Thoracic aorta (tissue), 2 donors: ENCODE results near the gene TNS4. TPM values are rescaled to one million over a fixed set of nuclear protein-coding genes. Genes with fewer than 3 reads are reported as not detected.

Experiments
- ATAC-seq: fragments of 150-250 bp; one replicate; pipeline ENCODE4 v1.8.0; 2017; ENCODE audit warnings: low read depth; ENCODE audit not compliant: insufficient number of reproducible peaks, low FRiP score
- DNase-seq: peaks from one replicate; pipeline ENCODE4 v3.0.0-alpha.2; 2020; ENCODE audit warnings: low spot score
- H3K27ac ChIP-seq, 2 donors: fragments of 200-600 bp; sonication (generic); 1 replicate in 1 of 2; 2 replicates in 1 of 2; pipeline ENCODE4 v1.5.1; 2016; ENCODE audit warnings: mild to moderate bottlenecking in 2 of 2, moderate library complexity in 2 of 2
- H3K27me3 ChIP-seq: fragments of 200-600 bp; sonication (generic); replicated peaks from 2 replicates; pipeline ENCODE4 v1.6.0; 2016; ENCODE audit warnings: mild to moderate bottlenecking; ENCODE audit not compliant: insufficient read depth
- H3K36me3 ChIP-seq: fragments of 200-600 bp; sonication (generic); one replicate; pipeline ENCODE4 v1.5.1; 2016
- H3K4me1 ChIP-seq, 2 donors: fragments of 200-600 bp; sonication (generic); 1 replicate in 1 of 2; 2 replicates in 1 of 2; pipeline versions ENCODE4 v1.5.1 to v1.6.0; 2016; ENCODE audit warnings: low read depth in 2 of 2, mild to moderate bottlenecking in 1 of 2; ENCODE audit not compliant: control insufficient read depth in 1 of 2
- H3K4me3 ChIP-seq: fragments of 200-600 bp; sonication (generic); 2 replicates; pipeline ENCODE4 v1.5.1; 2016; ENCODE audit warnings: mild to moderate bottlenecking
- H3K9me3 ChIP-seq: fragments of 200-600 bp; sonication (generic); 2 replicates; pipeline ENCODE4 v1.5.1; 2016
- CTCF ChIP-seq: fragments of 200-600 bp; sonication (generic); IDR thresholded peaks from one replicate; pipeline ENCODE4 v1.5.1; 2019; ENCODE audit warnings: antibody characterized with exemption
- total RNA-seq, 2 donors: library from RNA; depleted of rRNA; stranded (reverse); fragments of >200 nt; gene quantifications; one replicate each; pipeline versions ENCODE4 v1.1.0 to v1.2.3, GENCODE V29; 2016

The TNS4 gene
- total RNA-seq, 2 donors from 2014 or later = 0.14 to 0.78 TPM

GRCh38 chr17:40535438-40535837 lies 34.0 kb upstream of the TNS4 start:
- no peaks in the 10 kb centered on the region for H3K9me3 ChIP-seq
- ATAC-seq (no peak), DNase-seq (no peak)
- H3K27me3 ChIP-seq = no peaks in the 10 kb centered on the region
- no peak overlapping the region for H3K27ac ChIP-seq
- no peak overlapping the region for H3K4me3 ChIP-seq
- H3K36me3 ChIP-seq = no peaks in the 10 kb centered on the region
- H3K4me1 ChIP-seq = peaks cover 0 to 41% of the 10 kb centered on the region in 2 donors
- TF ChIP-seq CTCF = no peak

- Histone ChIP-seq H3K36me3 (no peaks in the 10 kb centered on the region), H3K4me3 (no peak overlapping the region), H3K27ac (no peak overlapping the region), H3K9me3 (no peaks in the 10 kb centered on the region), H3K27me3 (no peaks in the 10 kb centered on the region), H3K4me1 (peaks cover 0 to 41% of the 10 kb centered on the region in 2 donors)
- DNase-seq (no peak), ATAC-seq (no peak)
- no peak for TF ChIP-seq CTCF
Observed at GRCh38 chr17:40534371-40535189, 33.2 kb upstream of the TNS4 start.

GRCh38 chr17:40533896-40534295 lies 32.5 kb upstream of the TNS4 start:
- Histone ChIP-seq H3K4me1 (peaks cover 0 to 37% of the 10 kb centered on the region in 2 donors), H3K9me3 (no peaks in the 10 kb centered on the region), H3K27ac (no peak overlapping the region), H3K4me3 (no peak overlapping the region), H3K36me3 (no peaks in the 10 kb centered on the region), H3K27me3 (no peaks in the 10 kb centered on the region)
- DNase-seq (no peak), ATAC-seq (no peak)
- TF ChIP-seq CTCF = no peak

- Histone ChIP-seq H3K27ac (no peak overlapping the region), H3K4me3 (no peak overlapping the region), H3K36me3 (no peaks in the 10 kb centered on the region), H3K27me3 (no peaks in the 10 kb centered on the region), H3K9me3 (no peaks in the 10 kb centered on the region), H3K4me1 (peaks cover 0 to 25% of the 10 kb centered on the region in 2 donors)
- no peak for ATAC-seq
- DNase-seq = no peak
- TF ChIP-seq CTCF = no peak
Observed at GRCh38 chr17:40532520-40533253, 31.3 kb upstream of the TNS4 start.
